ENCODE results near the gene WHRN.

The WHRN gene

GRCh38 chr9:114491430-114492003, 13.8 kb downstream of the WHRN start:
- DNase-seq = no peak

GRCh38 chr9:114489928-114490327, 15.3 kb downstream of the WHRN start:
- no peak for DNase-seq

GRCh38 chr9:114488398-114489129, 16.7 kb downstream of the WHRN start:
- DNase-seq = no peak

- DNase-seq = peak; percentile 41 to 45
Measured at GRCh38 chr9:114487607-114488300, 17.5 kb downstream of the WHRN start.

- no peak for DNase-seq
Measured at GRCh38 chr9:114486205-114486963, 18.9 kb downstream of the WHRN start.

- no peak for DNase-seq
Measured at GRCh38 chr9:114484854-114485443, 20.3 kb downstream of the WHRN start.

GRCh38 chr9:114484215-114484853, 20.9 kb downstream of the WHRN start:
- no peak for DNase-seq

- DNase-seq = no peak
Measured at GRCh38 chr9:114483499-114483898, 21.8 kb downstream of the WHRN start.

- no peak for DNase-seq
Measured at GRCh38 chr9:114482593-114482992, 22.7 kb downstream of the WHRN start.

GRCh38 chr9:114481789-114482188, 23.5 kb downstream of the WHRN start:
- no peak for DNase-seq

GRCh38 chr9:114480746-114481435, 24.4 kb downstream of the WHRN start:
- no peak for DNase-seq

- no peak for DNase-seq
Measured at GRCh38 chr9:114478871-114479270, 26.4 kb downstream of the WHRN start.

- no peak for DNase-seq
Measured at GRCh38 chr9:114478459-114478858, 26.8 kb downstream of the WHRN start.

GRCh38 chr9:114477642-114478041, 27.6 kb downstream of the WHRN start:
- DNase-seq = no peak

- no peak for DNase-seq
Measured at GRCh38 chr9:114476891-114477469, 28.3 kb downstream of the WHRN start.

GRCh38 chr9:114475412-114476135, 29.7 kb downstream of the WHRN start:
- no peak for DNase-seq

- no peak for DNase-seq
Measured at GRCh38 chr9:114474425-114474824, 30.8 kb downstream of the WHRN start.

GRCh38 chr9:114473447-114473801, 31.8 kb downstream of the WHRN start:
- DNase-seq = no peak

- no peak for DNase-seq
Measured at GRCh38 chr9:114472765-114473446, 32.4 kb downstream of the WHRN start.

GRCh38 chr9:114471157-114471556, 34.1 kb downstream of the WHRN start:
- no peak for DNase-seq
